ENCODE data around the gene TPCN2. TPM values are rescaled to one million over a fixed set of nuclear protein-coding genes. Genes with fewer than 3 reads are reported as not detected.

Gene TPCN2
- polyA plus RNA-seq, 3 donors from 2014 or later = 4.8 to 7.0 (median 5.0) TPM

- peaks cover 2 to 12% (median 5%) of the 10 kb centered on the region in 3 donors for H3K27me3 Mint-ChIP-seq (ENCODE audit: low read depth in 3 of 3)
- H3K9me3 Mint-ChIP-seq = no peaks in the 10 kb centered on the region
- H3K27ac Mint-ChIP-seq = no peak overlapping the region
- H3K4me1 Mint-ChIP-seq = no peaks in the 10 kb centered on the region
- no peak overlapping the region for H3K4me3 Mint-ChIP-seq
- DNase-seq = no peak
- no peaks in the 10 kb centered on the region for H3K36me3 Mint-ChIP-seq
Observed at GRCh38 chr11:69156235-69156639, 107.5 kb downstream of the TPCN2 start.

- Mint-ChIP-seq H3K9me3 (no peaks in the 10 kb centered on the region), H3K27ac (no peak overlapping the region), H3K4me1 (no peaks in the 10 kb centered on the region), H3K27me3 (ENCODE audit: low read depth in 3 of 3) (peaks cover 2 to 13% (median 5%) of the 10 kb centered on the region in 3 donors), H3K4me3 (no peak overlapping the region), H3K36me3 (no peaks in the 10 kb centered on the region)
- DNase-seq = no peak
Observed at GRCh38 chr11:69156673-69157155, 108.0 kb downstream of the TPCN2 start.

- peaks cover 2 to 15% (median 5%) of the 10 kb centered on the region in 3 donors for H3K27me3 Mint-ChIP-seq (ENCODE audit: low read depth in 3 of 3)
- no peaks in the 10 kb centered on the region for H3K4me1 Mint-ChIP-seq
- H3K4me3 Mint-ChIP-seq = no peak overlapping the region
- H3K9me3 Mint-ChIP-seq = no peaks in the 10 kb centered on the region
- H3K27ac Mint-ChIP-seq = no peak overlapping the region
- no peak for DNase-seq
- no peaks in the 10 kb centered on the region for H3K36me3 Mint-ChIP-seq
Observed at GRCh38 chr11:69157156-69157821, 108.6 kb downstream of the TPCN2 start.

GRCh38 chr11:69157822-69158231 is 109.1 kb downstream of the TPCN2 start:
- DNase-seq = no peak
- Mint-ChIP-seq H3K27ac (no peak overlapping the region), H3K9me3 (no peaks in the 10 kb centered on the region), H3K27me3 (ENCODE audit: low read depth in 3 of 3) (peaks cover 2 to 11% (median 5%) of the 10 kb centered on the region in 3 donors), H3K36me3 (peaks cover 0 to 3% (median 0%) of the 10 kb centered on the region in 3 donors), H3K4me1 (no peaks in the 10 kb centered on the region), H3K4me3 (no peak overlapping the region)

- H3K9me3 Mint-ChIP-seq = no peaks in the 10 kb centered on the region
- no peak overlapping the region for H3K27ac Mint-ChIP-seq
- H3K4me1 Mint-ChIP-seq = no peaks in the 10 kb centered on the region
- DNase-seq = no peak
- H3K27me3 Mint-ChIP-seq (ENCODE audit: low read depth in 3 of 3) = peaks cover 2 to 10% (median 7%) of the 10 kb centered on the region in 3 donors
- peaks cover 0 to 6% (median 0%) of the 10 kb centered on the region in 3 donors for H3K36me3 Mint-ChIP-seq
- no peak overlapping the region for H3K4me3 Mint-ChIP-seq
Observed at GRCh38 chr11:69158301-69159149, 109.8 kb downstream of the TPCN2 start.

DNA sequence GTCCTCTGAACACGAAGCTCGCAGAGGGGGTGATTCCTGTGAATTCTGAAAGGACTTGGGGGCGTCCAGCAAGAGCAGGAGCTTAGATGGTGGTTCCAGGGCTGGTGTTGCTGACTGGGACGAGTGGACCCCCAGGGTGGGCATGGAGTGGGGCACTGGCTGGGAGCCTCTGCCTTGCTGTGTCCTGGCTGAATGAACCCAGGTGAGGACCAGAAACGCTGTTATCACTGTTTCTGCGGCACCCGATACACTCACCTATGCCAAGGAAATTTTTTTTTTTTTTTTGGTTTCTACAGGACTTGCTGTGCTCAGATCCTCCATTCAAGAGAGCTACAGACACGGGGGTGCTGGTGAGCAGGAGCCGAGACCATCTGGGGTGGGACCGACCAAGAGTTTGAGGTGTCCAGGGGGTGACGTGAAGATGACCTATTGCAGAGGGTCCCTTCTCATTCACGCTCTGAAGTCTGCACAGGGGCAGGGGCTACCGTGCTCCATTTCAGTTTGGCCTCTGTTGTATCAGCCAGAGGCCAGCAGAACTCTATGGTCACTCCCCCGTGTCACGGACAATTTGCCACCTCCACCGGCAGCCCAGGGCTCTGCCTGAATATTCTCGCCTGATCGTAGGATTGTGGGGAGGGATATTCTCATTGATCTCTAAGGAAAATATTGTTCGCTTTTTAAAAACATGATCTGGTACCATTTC is 110.6 kb downstream of the TPCN2 start:
- Mint-ChIP-seq H3K27me3 (ENCODE audit: low read depth in 3 of 3) (peaks cover 2 to 10% (median 7%) of the 10 kb centered on the region in 3 donors), H3K36me3 (peaks cover 0 to 6% (median 0%) of the 10 kb centered on the region in 3 donors), H3K27ac (no peak overlapping the region), H3K4me1 (no peaks in the 10 kb centered on the region), H3K9me3 (no peaks in the 10 kb centered on the region), H3K4me3 (no peak overlapping the region)
- DNase-seq = no peak

DNA sequence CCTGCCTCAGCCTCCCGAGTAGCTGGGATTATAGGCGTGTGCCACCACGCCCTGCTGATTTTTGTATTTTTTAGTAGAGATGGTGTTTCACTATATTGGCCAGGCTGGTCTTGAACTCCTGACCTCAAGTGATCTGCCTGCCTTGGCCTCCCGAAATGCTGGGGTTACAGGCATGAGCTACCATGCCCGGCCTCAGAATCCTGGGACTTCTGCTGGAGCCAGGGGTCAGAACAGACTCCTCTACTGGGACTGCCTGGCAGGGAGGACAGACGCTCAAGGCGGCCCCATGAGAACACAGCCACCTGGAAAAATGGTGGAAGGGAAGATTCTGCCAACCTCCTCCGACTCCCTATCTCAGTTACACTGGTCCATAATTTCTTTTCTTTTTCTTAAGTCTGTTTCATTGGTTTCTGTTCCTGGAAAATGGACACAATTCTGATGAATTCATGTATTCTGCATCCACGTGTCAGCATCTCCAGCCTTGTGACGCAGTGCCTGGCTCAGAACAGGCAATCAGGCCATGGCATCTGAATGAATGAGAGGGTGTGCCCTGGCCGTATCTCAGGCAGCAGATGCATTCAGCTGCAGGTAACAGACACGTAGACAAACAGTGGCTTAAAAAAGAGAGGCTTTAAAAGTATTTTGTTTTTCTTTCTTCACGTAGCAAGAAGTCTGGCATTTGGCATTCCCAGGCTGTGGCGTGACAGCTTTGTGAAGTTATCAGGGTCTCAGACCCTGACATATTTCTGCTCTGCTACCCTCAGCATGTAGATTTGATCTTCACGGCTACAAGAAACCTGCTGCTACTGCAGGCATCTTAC is 111.8 kb downstream of the TPCN2 start:
- Mint-ChIP-seq H3K4me3 (no peak overlapping the region), H3K4me1 (no peaks in the 10 kb centered on the region), H3K9me3 (no peaks in the 10 kb centered on the region), H3K27ac (no peak overlapping the region), H3K27me3 (ENCODE audit: low read depth in 3 of 3) (peaks cover 4 to 10% (median 7%) of the 10 kb centered on the region in 3 donors), H3K36me3 (peaks cover 0 to 6% (median 0%) of the 10 kb centered on the region in 3 donors)
- DNase-seq = no peak

DNA sequence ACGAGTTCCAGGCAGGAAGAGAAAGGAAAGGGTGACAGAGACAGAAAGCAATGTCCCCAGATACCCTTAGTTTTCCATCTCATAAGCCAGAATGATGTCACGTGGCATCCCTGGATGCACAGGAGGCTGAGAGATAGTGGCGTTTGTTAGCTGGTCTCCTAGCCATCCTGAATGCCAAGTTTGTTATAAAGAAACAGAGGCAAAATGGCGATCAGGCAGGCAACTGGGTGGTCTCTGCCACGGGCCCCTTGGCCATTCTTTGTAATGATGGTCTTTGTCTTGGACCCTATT is 112.3 kb downstream of the TPCN2 start:
- no peak for DNase-seq
- H3K9me3 Mint-ChIP-seq = no peaks in the 10 kb centered on the region
- H3K36me3 Mint-ChIP-seq = peaks cover 0 to 6% (median 0%) of the 10 kb centered on the region in 3 donors

DNA sequence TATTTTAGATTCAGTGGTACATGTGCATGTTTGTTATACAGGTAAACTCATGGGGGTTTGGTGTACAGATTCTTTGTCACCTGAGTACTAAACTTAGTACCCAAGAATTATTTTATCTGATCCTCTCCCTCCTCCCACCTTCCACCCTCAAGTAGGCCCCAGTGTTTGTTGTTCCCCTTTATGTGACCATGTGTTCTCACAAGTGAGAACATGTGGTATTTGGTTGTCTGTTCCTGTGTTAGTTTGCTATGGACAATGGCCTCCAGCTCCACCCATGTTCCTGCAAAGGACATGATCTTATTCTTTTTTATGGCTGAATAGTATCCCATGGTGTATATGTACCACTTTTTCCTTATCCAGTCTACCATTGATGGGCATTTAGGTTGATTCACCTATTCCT is 113.8 kb downstream of the TPCN2 start:
- no peak overlapping the region for H3K27ac Mint-ChIP-seq
- H3K27me3 Mint-ChIP-seq (ENCODE audit: low read depth in 3 of 3) = peaks cover 3 to 4% (median 4%) of the 10 kb centered on the region in 3 donors
- H3K36me3 Mint-ChIP-seq = peaks cover 0 to 6% (median 0%) of the 10 kb centered on the region in 3 donors
- DNase-seq = no peak
- no peak overlapping the region for H3K4me3 Mint-ChIP-seq
- no peaks in the 10 kb centered on the region for H3K9me3 Mint-ChIP-seq
- H3K4me1 Mint-ChIP-seq = no peaks in the 10 kb centered on the region

More for the DNA sequence above, 112.3 kb downstream of the TPCN2 start:
- no peak overlapping the region for H3K4me3 Mint-ChIP-seq
- peaks cover 4 to 9% (median 7%) of the 10 kb centered on the region in 3 donors for H3K27me3 Mint-ChIP-seq (ENCODE audit: low read depth in 3 of 3)
- no peak overlapping the region for H3K27ac Mint-ChIP-seq
- no peaks in the 10 kb centered on the region for H3K4me1 Mint-ChIP-seq

DNA sequence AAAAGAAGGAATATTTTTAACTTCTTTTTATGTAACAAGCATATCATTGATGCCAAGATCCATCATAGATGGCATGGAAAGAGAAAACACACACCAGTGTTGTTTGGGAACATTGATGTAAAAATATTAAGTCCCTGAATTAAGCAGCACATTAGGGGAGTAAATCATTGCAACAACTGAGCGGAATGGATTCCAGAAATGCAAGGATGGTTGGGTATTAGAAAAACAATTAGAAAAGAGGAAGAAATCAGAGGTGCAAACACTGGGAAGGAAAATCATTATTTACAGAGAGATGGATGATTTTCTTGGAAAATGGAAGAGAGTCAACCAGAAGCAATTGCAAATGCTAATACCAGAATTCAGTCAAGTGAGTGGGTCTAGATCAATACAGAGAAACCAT is 115.1 kb downstream of the TPCN2 start:
- H3K9me3 Mint-ChIP-seq = no peaks in the 10 kb centered on the region
- H3K36me3 Mint-ChIP-seq = peaks cover 0 to 6% (median 0%) of the 10 kb centered on the region in 3 donors
- peaks cover 4% of the 10 kb centered on the region in 3 donors for H3K27me3 Mint-ChIP-seq (ENCODE audit: low read depth in 3 of 3)
- H3K27ac Mint-ChIP-seq = no peak overlapping the region
- H3K4me1 Mint-ChIP-seq = no peaks in the 10 kb centered on the region
- no peak overlapping the region for H3K4me3 Mint-ChIP-seq
- DNase-seq = no peak

DNA sequence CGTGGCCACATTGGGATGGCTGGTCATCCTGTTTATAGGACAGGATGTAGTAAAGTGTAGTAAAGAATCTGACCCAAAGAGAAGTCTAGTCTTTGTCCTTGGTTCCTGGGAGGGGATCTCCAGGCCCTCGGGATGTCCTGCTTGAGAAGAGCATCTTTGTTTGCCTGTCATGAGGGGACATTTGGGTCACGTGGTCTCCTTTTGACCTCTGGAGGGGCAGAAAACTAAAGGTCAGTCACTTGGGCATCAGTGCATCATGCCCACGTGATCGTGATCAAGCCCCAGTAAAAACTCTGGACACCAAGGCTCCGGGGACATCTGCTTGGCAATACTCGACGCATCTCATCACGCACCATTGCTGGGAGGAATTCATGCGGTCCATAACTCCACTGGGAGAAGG is 116.1 kb downstream of the TPCN2 start:
- Mint-ChIP-seq H3K27ac (no peak overlapping the region), H3K36me3 (peaks cover 0 to 6% (median 0%) of the 10 kb centered on the region in 3 donors), H3K4me3 (no peak overlapping the region), H3K27me3 (ENCODE audit: low read depth in 3 of 3) (peaks cover 4 to 7% (median 4%) of the 10 kb centered on the region in 3 donors), H3K4me1 (no peaks in the 10 kb centered on the region), H3K9me3 (no peaks in the 10 kb centered on the region)
- DNase-seq = no peak

GRCh38 chr11:69165775-69166174 is 117.0 kb downstream of the TPCN2 start:
- Mint-ChIP-seq H3K4me1 (no peaks in the 10 kb centered on the region), H3K27me3 (ENCODE audit: low read depth in 3 of 3) (peaks cover 2 to 7% (median 4%) of the 10 kb centered on the region in 3 donors), H3K4me3 (no peak overlapping the region), H3K9me3 (no peaks in the 10 kb centered on the region), H3K27ac (no peak overlapping the region), H3K36me3 (peaks cover 0 to 6% (median 0%) of the 10 kb centered on the region in 3 donors)
- no peak for DNase-seq

Measured in immature natural killer cell (primary cell).